ENCODE results near the gene USP47.
A peak's percentile ranks its signal among the peaks of the same experiment; 100 is the strongest.

USP47 gene

DNA sequence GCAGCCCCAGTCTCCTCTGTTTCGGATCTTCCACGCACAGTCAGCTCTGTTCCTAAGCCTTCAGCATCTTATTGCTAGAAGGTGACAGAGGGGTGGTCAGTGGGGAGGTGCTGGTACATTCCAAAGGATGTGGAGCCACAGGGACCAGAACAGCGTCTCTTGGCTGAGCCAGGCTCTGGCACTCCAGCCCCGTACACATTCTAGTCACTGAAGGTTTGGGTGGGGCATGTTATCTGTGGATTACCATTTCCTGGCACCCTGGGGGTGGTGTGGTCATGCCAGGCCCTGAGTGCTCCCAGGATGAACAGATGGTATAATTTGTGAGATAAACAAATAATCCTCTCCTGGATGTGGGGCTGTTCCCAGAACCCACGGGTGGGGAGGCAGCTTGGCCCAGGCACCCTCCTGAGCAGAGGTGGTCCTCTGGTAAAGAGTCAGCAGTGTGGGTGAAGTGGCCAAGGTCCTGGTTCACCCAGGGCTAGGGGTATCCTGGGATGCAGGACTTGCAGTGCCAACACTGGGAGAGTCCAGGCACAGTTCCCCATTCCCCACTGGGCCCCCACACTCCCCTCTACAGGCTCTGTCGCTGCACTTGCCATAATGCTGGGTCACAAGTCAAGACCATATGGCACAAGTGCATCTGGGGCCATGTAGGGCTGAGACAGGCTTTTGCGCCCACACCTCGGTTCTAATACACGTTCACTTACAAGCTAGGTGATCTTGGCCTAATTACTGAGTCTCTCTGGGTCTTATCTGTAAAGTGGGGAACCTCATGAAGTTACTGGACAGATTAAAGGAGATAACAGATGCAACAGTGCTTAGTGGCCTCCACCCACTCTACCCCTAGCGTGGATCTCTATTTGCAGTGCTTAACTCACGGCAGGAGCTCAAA is 133.7 kb downstream of the USP47 start:
- Histone ChIP-seq H3K36me3 (no peaks in the 10 kb centered on the region), H3K27me3 (ENCODE audit: insufficient read depth, low read depth, severe bottlenecking) (no peaks in the 10 kb centered on the region), H3K4me3 (ENCODE audit: low read depth, low read length) (no peak overlapping the region), H3K9me3 (ENCODE audit: severe bottlenecking) (no peaks in the 10 kb centered on the region), H3K27ac (peak overlapping the region; percentile 63)
- DNase-seq = peak; percentile 70
- TF ChIP-seq, protein P1, sequence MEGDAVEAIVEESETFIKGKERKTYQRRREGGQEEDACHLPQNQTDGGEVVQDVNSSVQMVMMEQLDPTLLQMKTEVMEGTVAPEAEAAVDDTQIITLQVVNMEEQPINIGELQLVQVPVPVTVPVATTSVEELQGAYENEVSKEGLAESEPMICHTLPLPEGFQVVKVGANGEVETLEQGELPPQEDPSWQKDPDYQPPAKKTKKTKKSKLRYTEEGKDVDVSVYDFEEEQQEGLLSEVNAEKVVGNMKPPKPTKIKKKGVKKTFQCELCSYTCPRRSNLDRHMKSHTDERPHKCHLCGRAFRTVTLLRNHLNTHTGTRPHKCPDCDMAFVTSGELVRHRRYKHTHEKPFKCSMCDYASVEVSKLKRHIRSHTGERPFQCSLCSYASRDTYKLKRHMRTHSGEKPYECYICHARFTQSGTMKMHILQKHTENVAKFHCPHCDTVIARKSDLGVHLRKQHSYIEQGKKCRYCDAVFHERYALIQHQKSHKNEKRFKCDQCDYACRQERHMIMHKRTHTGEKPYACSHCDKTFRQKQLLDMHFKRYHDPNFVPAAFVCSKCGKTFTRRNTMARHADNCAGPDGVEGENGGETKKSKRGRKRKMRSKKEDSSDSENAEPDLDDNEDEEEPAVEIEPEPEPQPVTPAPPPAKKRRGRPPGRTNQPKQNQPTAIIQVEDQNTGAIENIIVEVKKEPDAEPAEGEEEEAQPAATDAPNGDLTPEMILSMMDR (IDR thresholded peaks at IDR 0.05; ENCODE audit: low read depth, low read length) = no peak

DNA sequence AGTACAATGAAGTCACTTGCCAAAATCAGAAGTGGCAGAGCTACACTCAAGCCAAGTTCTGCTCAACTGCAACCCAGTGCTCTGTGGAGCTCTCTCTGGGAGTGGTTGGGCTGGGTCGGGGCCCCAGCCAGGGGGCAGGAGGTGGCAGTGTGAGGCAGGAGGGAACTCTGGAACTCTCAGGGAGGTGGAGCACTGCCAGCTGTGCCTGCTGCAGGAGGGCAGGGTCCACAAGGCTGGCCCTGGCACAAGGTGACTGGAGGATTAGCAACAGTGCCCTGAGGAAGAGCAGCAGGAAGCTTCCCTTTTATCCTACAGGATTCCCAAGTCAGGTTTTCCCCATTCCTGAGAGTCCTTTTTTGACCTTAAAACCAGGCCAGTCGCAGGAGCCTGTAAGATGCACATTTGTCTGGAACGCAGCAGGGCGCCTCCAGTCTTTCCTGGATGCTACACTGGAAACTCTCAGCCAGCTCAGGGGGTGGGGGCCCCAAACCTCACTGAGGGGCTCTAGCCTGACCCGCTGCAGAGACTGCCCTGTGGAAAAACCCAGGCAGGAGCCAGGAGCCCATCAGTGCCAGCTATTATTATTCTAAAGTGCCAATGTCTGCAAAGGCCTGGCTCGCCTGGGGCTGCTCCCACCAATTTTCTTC is 134.8 kb downstream of the USP47 start:
- Histone ChIP-seq H3K9me3 (ENCODE audit: severe bottlenecking) (no peaks in the 10 kb centered on the region), H3K36me3 (no peaks in the 10 kb centered on the region), H3K4me3 (ENCODE audit: low read depth, low read length) (no peak overlapping the region), H3K27me3 (ENCODE audit: insufficient read depth, low read depth, severe bottlenecking) (no peaks in the 10 kb centered on the region), H3K27ac (peak overlapping the region; percentile 63)
- TF ChIP-seq, protein P1 (IDR thresholded peaks at IDR 0.05; ENCODE audit: low read depth, low read length) = no peak
- DNase-seq = no peak

DNA sequence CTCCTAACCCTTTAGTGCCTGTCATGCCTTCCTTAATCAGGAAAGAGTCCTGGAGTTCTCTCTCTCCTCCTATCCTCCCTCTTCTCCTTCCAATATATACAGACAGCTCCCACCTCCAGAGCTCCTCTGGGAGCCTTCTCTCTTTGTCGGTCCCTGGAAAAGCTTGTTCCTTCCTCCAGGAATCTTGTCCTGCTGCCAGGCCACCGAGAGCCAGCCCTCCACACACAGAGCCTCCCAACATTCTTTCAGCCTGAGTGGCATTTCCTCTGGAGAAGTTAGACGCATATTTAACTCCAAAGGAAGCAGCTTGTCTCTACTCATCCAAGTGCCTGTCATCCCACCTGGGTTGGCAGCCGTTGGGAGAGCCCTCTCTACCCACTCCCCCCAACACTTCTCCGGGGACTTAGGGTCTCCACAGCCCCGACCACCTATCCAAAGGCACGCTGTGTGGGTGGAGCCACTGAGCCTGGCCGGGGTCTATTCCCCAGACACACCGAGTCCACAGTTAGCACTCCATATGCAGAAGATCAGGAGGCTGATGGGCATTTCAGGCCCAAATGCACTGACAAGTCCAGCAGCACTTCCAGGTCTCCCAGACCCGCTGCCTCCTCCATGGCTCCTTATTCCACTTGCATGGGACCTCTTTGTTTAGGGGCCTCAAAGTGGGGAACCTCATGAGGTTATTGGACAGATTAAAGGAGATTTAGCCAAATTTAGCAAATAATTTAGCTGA is 135.6 kb downstream of the USP47 start:
- TF ChIP-seq, protein P1 (IDR thresholded peaks at IDR 0.05; ENCODE audit: low read depth, low read length) = no peak
- Histone ChIP-seq H3K27ac (no peak overlapping the region; the same call in 1 of the 2 replicates), H3K9me3 (ENCODE audit: severe bottlenecking) (no peaks in the 10 kb centered on the region), H3K36me3 (no peaks in the 10 kb centered on the region), H3K4me3 (ENCODE audit: low read depth, low read length) (no peak overlapping the region), H3K27me3 (ENCODE audit: insufficient read depth, low read depth, severe bottlenecking) (no peaks in the 10 kb centered on the region)
- no peak for DNase-seq

DNA sequence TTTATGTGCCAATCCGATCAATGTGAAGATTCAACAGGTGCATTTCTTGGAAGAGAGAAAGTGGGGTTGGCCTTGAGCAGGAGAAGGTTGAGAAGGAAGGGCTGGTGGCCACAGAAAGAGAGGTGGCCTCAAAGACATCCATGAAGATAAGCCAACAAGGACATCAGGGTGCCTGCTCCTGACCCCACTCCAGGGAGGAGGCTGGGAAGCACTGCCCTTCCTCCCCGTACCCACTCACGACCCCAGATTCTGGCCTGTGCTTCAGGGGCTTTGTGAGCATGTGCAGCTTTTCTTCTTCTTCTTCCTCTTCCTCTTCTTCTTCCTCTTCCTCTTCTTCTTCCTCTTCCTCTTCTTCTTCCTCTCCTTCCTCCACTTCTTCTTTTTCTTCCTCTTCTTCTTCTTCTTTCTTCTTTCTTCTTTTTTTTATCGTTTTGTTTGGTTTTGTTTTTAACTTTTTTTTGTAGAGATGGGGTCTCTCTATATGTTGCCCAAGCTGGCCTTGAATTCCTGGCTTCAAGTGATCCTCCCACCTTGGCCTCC is 136.4 kb downstream of the USP47 start:
- no peak for DNase-seq
- H3K36me3 ChIP-seq = no peaks in the 10 kb centered on the region
- TF ChIP-seq, protein P1 (IDR thresholded peaks at IDR 0.05; ENCODE audit: low read depth, low read length) = no peak
- no peaks in the 10 kb centered on the region for H3K27me3 ChIP-seq (ENCODE audit: insufficient read depth, low read depth, severe bottlenecking)
- no peak overlapping the region for H3K27ac ChIP-seq
- no peak overlapping the region for H3K4me3 ChIP-seq (ENCODE audit: low read depth, low read length)
- H3K9me3 ChIP-seq (ENCODE audit: severe bottlenecking) = no peaks in the 10 kb centered on the region

DNA sequence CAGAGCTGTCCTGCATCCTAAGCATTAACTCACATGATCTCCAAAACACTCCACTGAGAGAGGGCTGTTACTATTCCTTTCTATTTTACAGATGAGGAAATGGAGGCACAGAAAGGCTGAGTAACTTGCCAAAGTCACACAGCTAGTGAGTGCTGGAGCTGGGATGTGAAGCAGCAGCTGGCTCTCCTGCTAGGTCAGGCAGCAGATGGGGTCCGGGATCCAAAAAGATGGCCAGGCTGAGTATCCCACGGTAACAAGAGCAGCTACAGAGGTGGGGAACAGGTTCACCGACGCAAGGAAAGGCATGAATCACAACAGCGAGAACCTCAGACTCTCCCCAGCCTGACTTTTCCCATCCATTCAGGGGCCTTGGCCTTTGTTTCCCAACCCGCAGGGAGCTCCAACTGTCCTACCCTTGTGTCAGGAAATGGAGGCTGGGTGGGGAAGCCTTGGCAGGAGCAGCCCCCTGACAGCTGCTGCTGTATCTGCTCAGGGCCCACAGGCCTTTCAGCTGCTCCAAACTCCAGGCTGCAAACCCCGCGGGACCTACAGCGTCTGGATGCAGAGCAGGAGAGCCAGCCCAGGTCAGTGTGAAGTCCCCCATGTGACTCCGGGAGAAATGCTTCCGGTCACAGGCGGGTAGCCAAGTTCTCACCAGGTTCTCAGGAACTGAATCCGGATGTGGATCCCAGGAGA is 137.2 kb downstream of the USP47 start:
- Histone ChIP-seq H3K9me3 (ENCODE audit: severe bottlenecking) (no peaks in the 10 kb centered on the region), H3K27ac (no peak overlapping the region), H3K27me3 (ENCODE audit: insufficient read depth, low read depth, severe bottlenecking) (no peaks in the 10 kb centered on the region), H3K4me3 (ENCODE audit: low read depth, low read length) (no peak overlapping the region), H3K36me3 (no peaks in the 10 kb centered on the region)
- no peak for DNase-seq
- TF ChIP-seq, protein P1 (IDR thresholded peaks at IDR 0.05; ENCODE audit: low read depth, low read length) = no peak

Measured in WERI-Rb-1 (cell line).